Astrocyte (in vitro differentiated cells and primary cell): ENCODE data around the gene FAM131A. TPM values are rescaled to one million over a fixed set of nuclear protein-coding genes. Genes with fewer than 3 reads are reported as not detected.

ENCODE experiments used
- DNase-seq: peaks from one replicate; pipeline ENCODE4 v3.0.0-alpha.2; 2010; ENCODE audit warnings: low read depth
- FAIRE-seq: peaks from 2 replicates; lab custom pipeline; 2011; peaks lifted over from hg19 to GRCh38; lab: Jason Lieb, UNC
- H2AFZ ChIP-seq: 2 replicates; pipeline ENCODE4 v1.6.0; 2012; ENCODE audit warnings: low read depth, low read length, inconsistent platforms
- H3K27ac ChIP-seq: 2 replicates; pipeline ENCODE4 v1.5.1; 2011; ENCODE audit warnings: low read depth, low read length, inconsistent platforms
- H3K27me3 ChIP-seq: 2 replicates; pipeline ENCODE4 v1.6.0; 2011; ENCODE audit warnings: low read length, inconsistent platforms; ENCODE audit not compliant: insufficient read depth
- H3K36me3 ChIP-seq: 2 replicates; pipeline ENCODE4 v1.5.1; 2011; ENCODE audit warnings: low read length, inconsistent platforms; ENCODE audit not compliant: insufficient read depth
- H3K4me1 ChIP-seq: 2 replicates; pipeline ENCODE4 v1.5.1; 2011; ENCODE audit warnings: low read length, inconsistent platforms; ENCODE audit not compliant: insufficient read depth
- H3K4me2 ChIP-seq: 2 replicates; pipeline ENCODE4 v1.6.0; 2012; ENCODE audit warnings: low read length, inconsistent platforms
- H3K4me3 ChIP-seq: 2 replicates; pipeline ENCODE4 v1.5.1; 2011; ENCODE audit warnings: low read depth, mild to moderate bottlenecking, low read length, inconsistent platforms; ENCODE audit not compliant: insufficient read depth
- H3K79me2 ChIP-seq: 2 replicates; pipeline ENCODE4 v1.6.0; 2012; ENCODE audit warnings: mild to moderate bottlenecking, low read length, inconsistent platforms; ENCODE audit not compliant: insufficient read depth
- H3K9ac ChIP-seq: 2 replicates; pipeline ENCODE4 v1.6.0; 2012; ENCODE audit warnings: mild to moderate bottlenecking, low read length, inconsistent platforms
- H3K9me3 ChIP-seq: 2 replicates; pipeline ENCODE4 v1.5.1; 2012; ENCODE audit warnings: low read depth, mild to moderate bottlenecking, low read length, inconsistent platforms; ENCODE audit not compliant: insufficient read depth
- H4K20me1 ChIP-seq: 2 replicates; pipeline ENCODE4 v1.6.0; 2012; ENCODE audit warnings: low read length, inconsistent platforms; ENCODE audit not compliant: insufficient read depth
- H3K27ac Mint-ChIP-seq: one replicate; pipeline ENCODE4 v1.8.0; 2021; ENCODE audit warnings: mild to moderate bottlenecking, mixed read lengths; ENCODE audit not compliant: unreplicated experiment
- H3K27me3 Mint-ChIP-seq: one replicate; pipeline ENCODE4 v1.8.0; 2021; ENCODE audit warnings: low read depth, mixed read lengths; ENCODE audit not compliant: unreplicated experiment
- H3K36me3 Mint-ChIP-seq: one replicate; pipeline ENCODE4 v1.8.0; 2021; ENCODE audit warnings: low read depth, mixed read lengths; ENCODE audit not compliant: unreplicated experiment
- H3K4me1 Mint-ChIP-seq: one replicate; pipeline ENCODE4 v1.8.0; 2021; ENCODE audit warnings: low read depth, mixed read lengths; ENCODE audit not compliant: unreplicated experiment
- H3K4me3 Mint-ChIP-seq: one replicate; pipeline ENCODE4 v1.8.0; 2021; ENCODE audit warnings: mild to moderate bottlenecking, moderate library complexity, mixed read lengths; ENCODE audit not compliant: unreplicated experiment
- H3K9me3 Mint-ChIP-seq: one replicate; pipeline ENCODE4 v1.8.0; 2021; ENCODE audit warnings: mild to moderate bottlenecking, mixed read lengths; ENCODE audit not compliant: unreplicated experiment
- CTCF ChIP-seq: IDR thresholded peaks from 2 replicates; pipeline ENCODE4 v1.5.1; 2011; ENCODE audit warnings: low read depth, mild to moderate bottlenecking, inconsistent platforms, low read length, moderate library complexity; ENCODE audit not compliant: insufficient read depth
- EZH2 ChIP-seq: IDR thresholded peaks from 2 replicates; pipeline ENCODE4 v1.6.1; 2012; ENCODE audit warnings: mild to moderate bottlenecking, low read length, inconsistent platforms; ENCODE audit not compliant: insufficient read depth
- total RNA-seq: library from RNA; stranded (reverse); gene quantifications from 2 replicates; pipeline ENCODE4 v1.2.1, GENCODE V29; 2021

FAM131A gene
- total RNA-seq, 1 donor from 2014 or later: 12.2 TPM

GRCh38 chr3:184327171-184327570 lies 10.2 kb upstream of the FAM131A start:
- TF ChIP-seq EZH2 (no peak), CTCF (no peak)
- H3K9me3 Mint-ChIP-seq: no peaks in the 10 kb centered on the region
- peaks cover 87% of the 10 kb centered on the region for H3K36me3 ChIP-seq
- peaks cover 60% of the 10 kb centered on the region for H3K36me3 Mint-ChIP-seq
- H3K4me1 Mint-ChIP-seq: peaks cover 15% of the 10 kb centered on the region
- H3K27ac ChIP-seq: no peak overlapping the region
- no peak overlapping the region for H3K27ac Mint-ChIP-seq
- peaks cover 12% of the 10 kb centered on the region for H3K4me1 ChIP-seq
- no peak overlapping the region for H2AFZ ChIP-seq
- no peaks in the 10 kb centered on the region for H3K27me3 ChIP-seq
- H3K9ac ChIP-seq: no peak overlapping the region
- peaks cover 90% of the 10 kb centered on the region for H3K79me2 ChIP-seq
- no peaks in the 10 kb centered on the region for H3K27me3 Mint-ChIP-seq
- DNase-seq (no peak), FAIRE-seq (no peak)
- H3K4me3 ChIP-seq: no peak overlapping the region
- H3K9me3 ChIP-seq: no peaks in the 10 kb centered on the region
- H3K4me2 ChIP-seq: no peak overlapping the region
- peak overlapping the region; percentile 34 for H3K4me3 Mint-ChIP-seq
- H4K20me1 ChIP-seq: peaks cover 98% of the 10 kb centered on the region

GRCh38 chr3:184328516-184328915 lies 8.9 kb upstream of the FAM131A start:
- Histone ChIP-seq H3K4me3 (no peak overlapping the region), H3K36me3 (peaks cover 85% of the 10 kb centered on the region)
- FAIRE-seq: no peak

More at GRCh38 chr3:184328516-184328915, 8.9 kb upstream of the FAM131A start:
- Histone ChIP-seq H3K4me2 (no peak overlapping the region), H3K27me3 (no peaks in the 10 kb centered on the region), H3K4me1 (peaks cover 25% of the 10 kb centered on the region), H3K79me2 (peaks cover 90% of the 10 kb centered on the region), H3K9ac (no peak overlapping the region), H3K27ac (no peak overlapping the region), H3K9me3 (no peaks in the 10 kb centered on the region), H2AFZ (no peak overlapping the region), H4K20me1 (peaks cover 98% of the 10 kb centered on the region)
- Mint-ChIP-seq H3K9me3 (no peaks in the 10 kb centered on the region), H3K4me1 (peaks cover 25% of the 10 kb centered on the region), H3K27me3 (no peaks in the 10 kb centered on the region), H3K27ac (peak overlapping the region; percentile 44), H3K4me3 (no peak overlapping the region), H3K36me3 (peaks cover 65% of the 10 kb centered on the region)
- DNase-seq: no peak
- TF ChIP-seq EZH2: no peak
- TF ChIP-seq CTCF: no peak
